ENCODE measurements around the gene ERC1. TPM values are rescaled to one million over a fixed set of nuclear protein-coding genes. Genes with fewer than 3 reads are reported as not detected.

ERC1 gene
- total and polyA plus RNA-seq, 2 donors (not counting 3 experiments of a cell fraction or from before 2014, with no cell fraction given) = 11.7 to 66.1 TPM

DNA sequence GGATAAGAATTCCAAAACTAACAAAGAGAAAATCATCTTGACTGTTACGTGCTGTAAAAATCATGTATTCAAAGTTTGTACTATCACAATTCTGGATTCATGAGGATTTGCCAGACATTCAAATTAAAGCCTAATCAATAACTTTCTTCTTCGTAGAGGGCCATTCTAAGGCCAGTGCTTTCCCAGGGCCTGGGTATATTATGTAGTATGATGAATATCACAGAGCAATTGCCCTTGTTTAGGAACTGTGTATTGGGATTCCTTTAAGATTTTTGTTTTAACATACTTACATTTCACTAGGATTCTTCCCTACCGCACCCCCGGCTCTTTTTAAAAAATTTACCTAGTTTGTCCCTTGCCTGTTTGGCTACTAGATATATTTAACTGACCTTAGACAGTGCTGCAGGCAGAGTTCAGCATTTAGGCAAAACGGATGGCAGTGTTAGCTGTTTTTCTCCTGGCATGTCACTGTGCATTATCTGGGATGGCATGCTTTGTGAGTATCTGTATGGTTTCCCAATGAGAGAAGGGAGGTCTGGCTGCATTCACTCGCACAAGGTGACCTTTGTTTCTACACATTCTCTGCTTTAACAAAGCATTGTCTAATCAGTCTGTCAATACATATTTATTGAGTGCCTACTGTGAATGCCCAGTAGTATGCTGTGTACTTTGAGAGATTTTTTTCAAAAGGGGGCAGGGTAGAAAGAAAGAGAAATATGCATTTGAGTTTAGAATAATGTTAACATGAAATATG, 63.3 kb downstream of the ERC1 start:
- DNase-seq (ENCODE audit: low read depth, low spot score) (no peak), FAIRE-seq (no peak)
- no peak overlapping the region for H3K4me3 ChIP-seq (replicated peaks in 1 of 3; ENCODE audit: insufficient read depth in 1 of 3, low read depth in 1 of 3, low read length in 3 of 3)
- H2AFZ ChIP-seq (ENCODE audit: low read depth, low read length) = no peak overlapping the region
- H3K4me2 ChIP-seq (ENCODE audit: insufficient read depth, low read length) = no peak overlapping the region
- ChIA-PET CTCF (interaction anchor here (1.0 to 1.4 kb wide), 4 partner anchors 10 to 39 kb away, joined by 3 to 5 read pairs (median 3); no protein-coding TSS in a partner anchor), POLR2A (no interaction called here)
- H3K79me2 ChIP-seq (ENCODE audit: control insufficient read depth, insufficient read depth, low read length) = peaks cover 6% of the 10 kb centered on the region
- H3K27ac ChIP-seq (ENCODE audit: insufficient read depth, low read depth, low read length) = no peak overlapping the region
- no peak overlapping the region for H3K9ac ChIP-seq (replicated peaks; ENCODE audit: extremely low read depth, insufficient read depth, low read length)
- TF ChIP-seq, protein P1, sequence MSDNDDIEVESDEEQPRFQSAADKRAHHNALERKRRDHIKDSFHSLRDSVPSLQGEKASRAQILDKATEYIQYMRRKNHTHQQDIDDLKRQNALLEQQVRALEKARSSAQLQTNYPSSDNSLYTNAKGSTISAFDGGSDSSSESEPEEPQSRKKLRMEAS (IDR thresholded peaks at IDR 0.05; ENCODE audit: insufficient read depth, insufficient read length) = no peak
- no peak for TF ChIP-seq EZH2 (IDR thresholded peaks at IDR 0.05; ENCODE audit: borderline replicate concordance, low read depth, low read length, severe bottlenecking)
- TF ChIP-seq, protein P2, sequence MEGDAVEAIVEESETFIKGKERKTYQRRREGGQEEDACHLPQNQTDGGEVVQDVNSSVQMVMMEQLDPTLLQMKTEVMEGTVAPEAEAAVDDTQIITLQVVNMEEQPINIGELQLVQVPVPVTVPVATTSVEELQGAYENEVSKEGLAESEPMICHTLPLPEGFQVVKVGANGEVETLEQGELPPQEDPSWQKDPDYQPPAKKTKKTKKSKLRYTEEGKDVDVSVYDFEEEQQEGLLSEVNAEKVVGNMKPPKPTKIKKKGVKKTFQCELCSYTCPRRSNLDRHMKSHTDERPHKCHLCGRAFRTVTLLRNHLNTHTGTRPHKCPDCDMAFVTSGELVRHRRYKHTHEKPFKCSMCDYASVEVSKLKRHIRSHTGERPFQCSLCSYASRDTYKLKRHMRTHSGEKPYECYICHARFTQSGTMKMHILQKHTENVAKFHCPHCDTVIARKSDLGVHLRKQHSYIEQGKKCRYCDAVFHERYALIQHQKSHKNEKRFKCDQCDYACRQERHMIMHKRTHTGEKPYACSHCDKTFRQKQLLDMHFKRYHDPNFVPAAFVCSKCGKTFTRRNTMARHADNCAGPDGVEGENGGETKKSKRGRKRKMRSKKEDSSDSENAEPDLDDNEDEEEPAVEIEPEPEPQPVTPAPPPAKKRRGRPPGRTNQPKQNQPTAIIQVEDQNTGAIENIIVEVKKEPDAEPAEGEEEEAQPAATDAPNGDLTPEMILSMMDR (IDR thresholded peaks at IDR 0.05; ENCODE audit: extremely low read depth in 1 of 2, insufficient read depth in 1 of 2, low read depth in 1 of 2, low read length in 2 of 2) = no peak
- no peak for TF ChIP-seq JUN (IDR thresholded peaks at IDR 0.05; ENCODE audit: borderline replicate concordance, insufficient read depth, insufficient read length, low read depth)
- no peak for TF ChIP-seq POLR2AphosphoS5 (IDR thresholded peaks at IDR 0.05; ENCODE audit: insufficient read depth, low read depth, low read length)
- TF ChIP-seq POLR2A (IDR thresholded peaks at IDR 0.05; ENCODE audit: low read depth, low read length) = no peak
- TF ChIP-seq FOS (IDR thresholded peaks at IDR 0.05; ENCODE audit: borderline replicate concordance, insufficient read depth, low read length) = no peak
- no peak for TF ChIP-seq GATA2 (IDR thresholded peaks at IDR 0.05; ENCODE audit: insufficient read depth, insufficient read length, low read depth, low read length)
- no peaks in the 10 kb centered on the region for H3K9me3 ChIP-seq (replicated peaks; ENCODE audit: control insufficient read depth, insufficient read depth, low read length)
- no peaks in the 10 kb centered on the region for H3K36me3 ChIP-seq (ENCODE audit: control insufficient read depth in 2 of 2, extremely low read depth in 1 of 2, insufficient read depth in 2 of 2, low read length in 2 of 2)
- peaks cover 3% of the 10 kb centered on the region for H3K4me1 ChIP-seq (ENCODE audit: control insufficient read depth, extremely low read depth, insufficient read depth, low read length)
- no TSS peak for BruUV-seq (replicated peaks)
- no peaks in the 10 kb centered on the region for H3K9me1 ChIP-seq (replicated peaks; ENCODE audit: control insufficient read depth, extremely low read depth, insufficient read depth, low read length)
- no peaks in the 10 kb centered on the region for H4K20me1 ChIP-seq (replicated peaks; ENCODE audit: control insufficient read depth, extremely low read depth, insufficient read depth, low read length)
- intact Hi-C loops (cut with micrococcal nuclease) (no loop called here), dilution Hi-C loops (cut with MboI; ENCODE audit: extremely low pct_ligation_motif_present, low sequenced_read_pairs) (no loop called here)
- no peaks in the 10 kb centered on the region for H3K27me3 ChIP-seq (ENCODE audit: control insufficient read depth in 2 of 2, insufficient read depth in 2 of 2, low read length in 2 of 2)
